GM18519 (cell line): ENCODE results near the gene NAALADL2.

ENCODE experiments used
- ATAC-seq: cut with Tn5 transposase; IDR thresholded peaks from one replicate; pipeline ENCODE4 v1.9.1; 2021; ENCODE audit warnings: mild to moderate bottlenecking, moderate library complexity; ENCODE audit not compliant: unreplicated experiment, low FRiP score

Gene NAALADL2

DNA sequence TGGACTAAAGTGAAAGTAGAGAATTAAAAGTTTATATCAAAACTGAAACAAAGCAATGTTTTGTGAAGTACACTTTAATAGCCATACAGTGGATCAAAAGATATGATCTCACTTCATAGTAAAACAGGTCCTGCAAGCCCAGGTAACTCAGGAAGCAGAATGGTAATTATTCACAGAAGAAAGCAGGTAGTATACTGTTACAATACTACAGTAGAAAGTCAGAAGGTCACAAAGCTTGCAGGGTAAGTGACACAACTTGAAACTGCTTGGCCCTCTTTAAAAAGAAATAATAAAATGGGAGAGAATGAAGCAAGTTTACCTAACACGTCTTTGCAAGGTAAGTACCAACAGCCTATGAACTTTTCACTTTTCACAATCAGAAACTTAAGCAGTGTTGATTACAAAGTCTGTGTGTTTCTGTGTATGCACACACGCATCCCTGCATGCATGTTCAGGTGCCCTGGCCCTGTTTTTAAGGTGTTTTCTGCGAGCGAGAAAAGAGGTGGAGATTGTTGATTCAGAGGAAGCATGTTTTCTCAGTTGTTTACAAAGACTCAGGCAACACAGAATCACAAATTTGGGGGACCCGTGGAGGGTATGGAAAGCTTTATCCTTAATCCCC, at the start of gene NAALADL2:
NAALADL2 (plus strand) TSS at position 221 of the 622 bp plus-strand sequence.
- no peak for ATAC-seq

DNA sequence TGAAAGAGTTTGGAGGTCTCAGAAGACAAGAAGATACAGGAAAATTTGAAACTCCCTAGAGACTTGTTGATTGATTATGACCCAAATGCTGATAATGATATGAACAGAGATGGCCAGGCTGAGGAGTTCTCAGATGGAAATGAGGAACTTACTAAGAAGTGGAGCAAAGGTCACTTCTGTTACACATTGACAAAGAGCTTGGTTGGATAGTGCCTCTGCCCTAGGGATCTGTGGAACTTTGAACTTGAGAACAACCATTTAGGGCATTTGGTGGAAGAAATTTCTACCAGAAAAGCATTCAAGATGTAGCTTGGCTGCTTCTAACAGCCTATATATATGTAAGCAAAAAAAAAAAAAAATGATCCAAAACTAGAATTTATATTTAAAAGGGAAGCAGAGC, 48.9 kb upstream of the NAALADL2 start:
- no peak for ATAC-seq

DNA sequence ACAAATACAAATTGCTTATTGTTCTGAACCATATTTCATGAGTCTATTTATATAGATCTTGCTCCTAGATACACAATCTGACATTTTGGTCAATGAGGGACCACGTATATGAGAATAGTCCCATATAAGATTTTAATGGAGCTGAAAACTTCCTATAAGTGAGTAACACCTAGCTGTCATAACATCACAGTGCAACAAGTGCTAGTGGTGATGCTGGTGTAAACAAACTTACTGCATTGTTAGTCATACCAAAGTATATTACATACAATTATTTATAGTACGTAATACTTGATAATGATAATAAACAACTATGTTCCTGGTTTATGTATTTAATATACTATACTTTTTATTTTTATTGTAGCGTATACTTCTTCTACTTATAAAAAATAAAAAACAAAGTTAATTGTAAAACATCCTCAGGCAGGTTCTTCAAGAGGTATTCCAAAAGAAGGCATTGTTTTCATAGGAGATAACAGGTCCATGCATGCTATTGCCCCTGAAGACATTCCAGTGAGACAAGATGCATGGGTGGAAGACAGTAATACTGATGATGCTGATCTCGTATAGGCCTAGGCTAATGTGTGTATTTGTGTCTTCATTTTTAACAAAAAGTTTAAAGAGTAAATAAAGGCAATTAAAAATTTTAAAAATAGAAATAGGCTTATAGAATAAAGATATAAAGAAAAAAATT, 46.8 kb upstream of the NAALADL2 start:
- ATAC-seq: no peak

GRCh38 chr3:174815750-174816149, 43.4 kb upstream of the NAALADL2 start:
- ATAC-seq: no peak

DNA sequence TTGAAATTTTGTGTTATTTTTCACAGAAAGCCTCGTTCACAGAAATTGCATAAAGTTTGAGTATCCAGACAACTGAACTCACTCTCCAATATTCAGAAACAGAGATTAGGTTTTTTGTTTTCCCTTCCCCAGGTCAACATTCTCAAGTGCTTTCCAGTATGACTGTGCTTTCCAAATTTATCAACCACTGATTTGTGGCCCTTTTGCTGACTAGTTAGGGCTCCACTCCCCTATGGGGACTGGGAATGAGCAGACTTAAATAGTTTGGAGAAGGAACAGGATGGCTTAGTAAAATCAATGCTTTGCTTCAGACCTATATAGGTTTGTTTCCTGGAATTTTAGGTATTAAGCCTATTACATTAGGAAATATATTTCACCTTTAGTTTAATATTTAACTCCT, 38.2 kb upstream of the NAALADL2 start:
- ATAC-seq: no peak

DNA sequence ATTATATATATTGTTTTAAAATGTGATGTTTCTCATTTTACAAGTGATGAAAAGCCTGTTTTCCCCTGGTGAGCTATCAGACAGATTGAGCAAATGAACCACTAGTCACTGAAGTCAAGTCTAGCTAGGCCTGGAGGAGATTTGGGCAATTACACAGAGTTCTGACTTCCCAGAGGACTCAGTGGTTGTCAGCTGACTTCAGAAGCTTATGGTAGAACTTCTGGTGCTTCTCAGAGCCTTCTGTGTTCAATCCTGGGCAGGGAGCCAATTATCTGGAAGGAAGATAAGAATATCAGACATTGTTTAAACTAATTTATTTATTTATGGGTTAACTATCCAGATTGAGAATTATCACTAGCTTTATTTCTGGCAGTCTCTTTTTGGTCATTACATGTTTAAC, 37.7 kb upstream of the NAALADL2 start:
- no peak for ATAC-seq

DNA sequence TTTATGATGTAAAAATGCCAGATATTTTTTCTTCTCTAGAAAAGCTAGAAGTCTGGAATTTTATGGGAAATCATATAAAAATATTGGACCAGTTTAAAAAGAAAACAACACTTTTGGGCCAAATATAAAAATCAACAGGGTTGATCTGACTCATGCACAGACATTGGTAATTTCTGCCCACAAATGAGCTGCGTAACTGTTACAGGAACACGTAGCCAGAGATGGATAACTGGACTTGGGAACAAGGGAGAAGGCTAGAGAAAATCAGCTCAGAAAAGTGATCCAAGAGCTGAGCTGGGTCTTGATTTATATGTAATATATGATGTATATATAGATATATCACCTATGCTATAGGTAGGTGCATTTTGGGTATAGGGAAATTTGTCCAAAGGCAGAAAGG, 36.8 kb upstream of the NAALADL2 start:
- no peak for ATAC-seq

- no peak for ATAC-seq
These were observed 33.1 kb upstream of the NAALADL2 start for GRCh38 chr3:174826069-174826468.

DNA sequence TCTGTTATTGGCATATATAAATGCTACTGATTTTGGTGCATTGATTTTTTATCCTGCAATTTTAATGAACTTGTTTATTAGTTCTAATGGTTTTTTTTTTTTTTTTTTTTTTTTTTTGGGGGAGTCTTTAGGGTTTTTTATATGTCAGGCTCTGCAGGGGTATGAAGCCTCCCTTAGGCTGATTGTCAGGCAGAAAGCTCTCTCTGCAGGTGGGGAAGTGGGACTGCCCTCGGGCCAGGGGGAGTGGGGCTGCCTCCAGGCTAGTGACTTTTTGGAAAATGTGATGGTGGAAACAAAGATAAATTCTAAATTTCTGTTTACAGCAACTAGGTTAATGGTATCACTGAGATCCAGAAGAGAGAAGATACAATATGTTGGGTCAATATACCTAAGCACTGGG, 14.4 kb upstream of the NAALADL2 start:
- no peak for ATAC-seq

GRCh38 chr3:174846055-174846454, 13.1 kb upstream of the NAALADL2 start:
- no peak for ATAC-seq

DNA sequence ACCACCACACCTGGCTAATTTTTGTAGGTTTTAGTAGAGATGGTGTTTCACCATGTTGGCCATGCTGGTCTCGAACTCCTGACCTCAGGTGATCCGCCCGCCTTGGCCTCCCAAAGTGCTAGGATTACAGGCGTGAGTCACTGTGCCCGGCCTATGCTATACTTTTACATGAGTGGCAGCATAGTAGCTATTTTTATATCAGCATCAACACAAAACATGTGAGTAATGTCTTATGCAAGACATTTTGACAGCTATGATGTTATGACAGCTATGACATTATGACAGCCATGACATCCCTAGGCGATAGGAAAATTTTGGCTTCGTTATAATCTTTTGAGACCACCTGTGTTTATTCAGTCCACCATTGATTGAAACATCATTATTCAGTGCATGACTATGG, 4.1 kb upstream of the NAALADL2 start:
- no peak for ATAC-seq

DNA sequence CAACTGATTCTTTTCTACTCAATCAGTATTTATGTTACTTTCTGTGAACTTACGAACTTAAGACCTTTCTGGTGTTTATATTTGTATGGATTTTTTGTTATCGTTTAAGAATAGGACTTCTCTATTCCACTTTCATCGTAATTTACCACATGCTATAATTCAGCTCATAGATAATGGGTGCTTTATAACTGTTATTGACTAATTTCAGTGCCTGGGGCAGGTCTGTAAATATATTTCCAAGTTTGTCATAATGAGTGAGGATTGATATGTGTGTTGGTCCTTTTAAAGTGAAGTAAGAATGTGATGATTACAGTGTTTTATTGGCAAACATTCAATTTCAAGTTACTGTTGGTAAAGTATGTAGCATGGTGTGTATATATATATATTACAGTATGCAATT, 1.8 kb upstream of the NAALADL2 start:
- ATAC-seq: no peak

GRCh38 chr3:174858353-174858752, 781 bp upstream of the NAALADL2 start:
- no peak for ATAC-seq

- ATAC-seq: no peak
These were observed 622 bp downstream of the NAALADL2 start for GRCh38 chr3:174859756-174860155.

- no peak for ATAC-seq
These were observed 3.0 kb downstream of the NAALADL2 start for GRCh38 chr3:174862101-174862500.

DNA sequence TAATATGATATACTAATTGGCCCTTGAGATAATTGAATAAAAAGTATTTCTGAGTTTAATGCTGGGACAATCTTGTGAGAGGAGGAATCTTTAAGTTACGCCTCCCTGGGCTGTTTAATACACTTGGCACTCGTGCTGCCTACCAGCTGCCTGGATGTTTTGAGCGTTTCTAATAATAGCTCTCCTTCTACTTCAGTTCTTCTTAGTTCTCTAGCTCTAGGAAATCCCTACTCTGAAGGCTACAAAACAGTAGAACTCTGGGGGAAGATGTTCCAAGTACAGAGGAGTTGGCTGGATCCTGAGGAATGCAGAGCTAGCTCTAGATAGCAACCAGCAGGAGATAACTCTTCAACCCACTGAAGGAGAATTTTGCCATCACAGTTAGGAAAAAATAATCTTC, 3.5 kb downstream of the NAALADL2 start:
- no peak for ATAC-seq

- ATAC-seq: no peak
These were observed 4.4 kb downstream of the NAALADL2 start for GRCh38 chr3:174863488-174863887.

DNA sequence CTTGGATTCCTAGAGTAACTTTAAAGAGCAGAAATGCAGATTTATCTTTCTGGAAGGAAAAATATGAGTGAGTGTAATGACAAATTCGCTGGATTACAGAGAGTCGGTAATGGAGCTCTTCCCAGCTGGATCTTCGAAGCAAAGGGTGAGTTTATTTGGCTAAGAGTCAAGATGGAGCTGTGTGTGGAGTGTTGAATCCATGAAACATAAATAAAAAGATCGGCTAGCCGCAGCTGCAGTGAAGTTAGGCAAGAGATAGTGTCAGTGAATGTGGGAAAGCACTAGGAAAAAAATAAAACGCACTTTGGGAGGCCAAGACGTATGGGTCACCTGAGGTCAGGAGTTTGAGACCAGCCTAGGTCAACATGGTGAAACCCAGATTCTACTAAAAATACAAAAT, 10.3 kb downstream of the NAALADL2 start:
- no peak for ATAC-seq

GRCh38 chr3:174873832-174874657, 14.9 kb downstream of the NAALADL2 start:
- no peak for ATAC-seq

DNA sequence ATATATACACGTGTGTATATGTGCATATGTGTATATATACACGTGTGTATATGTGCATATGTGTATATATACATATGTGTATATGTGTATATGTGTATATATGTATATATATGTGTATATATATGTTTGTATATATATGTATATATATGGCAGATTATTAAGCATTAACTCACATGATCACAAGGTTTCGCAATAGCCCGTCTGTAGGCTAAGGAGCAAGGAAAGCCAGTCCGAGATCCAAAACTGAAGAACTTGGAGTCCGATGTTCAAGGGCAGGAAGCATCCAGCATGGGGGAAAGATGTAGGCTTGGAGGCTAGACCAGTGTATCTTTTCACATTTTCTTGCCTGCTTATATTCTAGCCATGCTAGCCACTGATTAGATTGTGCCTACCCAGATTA, 23.7 kb downstream of the NAALADL2 start:
- ATAC-seq: no peak

GRCh38 chr3:174883881-174884675, 24.9 kb downstream of the NAALADL2 start:
- no peak for ATAC-seq
